GM21529 (cell line): ENCODE measurements around the gene KERA.
A peak's percentile ranks its signal among the peaks of the same experiment; 100 is the strongest.

ENCODE experiments used
- ATAC-seq: cut with Tn5 transposase; IDR thresholded peaks from one replicate; pipeline ENCODE4 v1.9.1; 2021; ENCODE audit not compliant: unreplicated experiment

The KERA gene

GRCh38 chr12:91074154-91074709 is 16.4 kb upstream of the KERA start:
- no peak for ATAC-seq

- ATAC-seq, result no peak
Measured at GRCh38 chr12:91073426-91073825, 15.6 kb upstream of the KERA start.

GRCh38 chr12:91072931-91073330 is 15.1 kb upstream of the KERA start:
- no peak for ATAC-seq

- no peak for ATAC-seq
Measured at GRCh38 chr12:91070936-91071335, 13.1 kb upstream of the KERA start.

GRCh38 chr12:91065396-91065795 is 7.6 kb upstream of the KERA start:
- ATAC-seq, result no peak

GRCh38 chr12:91064640-91065039 is 6.8 kb upstream of the KERA start:
- no peak for ATAC-seq

GRCh38 chr12:91061091-91061490 is 3.3 kb upstream of the KERA start:
- ATAC-seq, result no peak

- ATAC-seq, result no peak
Measured at GRCh38 chr12:91059211-91059610, 1.4 kb upstream of the KERA start.

- no peak for ATAC-seq
Measured at GRCh38 chr12:91058786-91059185, 962 bp upstream of the KERA start.

- no peak for ATAC-seq
Measured at GRCh38 chr12:91056488-91056887, 1.3 kb downstream of the KERA start.

- no peak for ATAC-seq
Measured at GRCh38 chr12:91055976-91056375, 1.8 kb downstream of the KERA start.

GRCh38 chr12:91053951-91054715 is 3.7 kb downstream of the KERA start:
- no peak for ATAC-seq

- no peak for ATAC-seq
Measured at GRCh38 chr12:91052026-91052425, 5.8 kb downstream of the KERA start.

- ATAC-seq, result no peak
Measured at GRCh38 chr12:91044586-91044985, 13.2 kb downstream of the KERA start.

- ATAC-seq, result no peak
Measured at GRCh38 chr12:91043408-91043807, 14.4 kb downstream of the KERA start.

GRCh38 chr12:91040096-91040755 is 17.6 kb downstream of the KERA start:
- ATAC-seq, result no peak

- ATAC-seq, result no peak
Measured at GRCh38 chr12:91037276-91037675, 20.5 kb downstream of the KERA start.

GRCh38 chr12:91033251-91033650 is 24.6 kb downstream of the KERA start:
- ATAC-seq, result no peak

GRCh38 chr12:91023326-91024004 is 34.4 kb downstream of the KERA start:
- peak; percentile 71 for ATAC-seq

- ATAC-seq, result no peak
Measured at GRCh38 chr12:91021076-91021475, 36.7 kb downstream of the KERA start.

- ATAC-seq, result no peak
Measured at GRCh38 chr12:91019455-91019854, 38.4 kb downstream of the KERA start.
